H1 (cell line): ENCODE results near the gene CEP135. TPM values are rescaled to one million over a fixed set of nuclear protein-coding genes. Genes with fewer than 3 reads are reported as not detected.

Experiments
- CTCF ChIA-PET: fragments of 300-600 bp; sonication (Branson Sonifier 250); formaldehyde crosslinking; loops from one replicate; lab custom pipeline; 2021; ENCODE audit not compliant: partially characterized antibody; lab: Charles Lee
- POLR2A ChIA-PET: fragments of 300-600 bp; sonication (Branson Sonifier 250); formaldehyde crosslinking; loops from one replicate; lab custom pipeline; 2021; ENCODE audit warnings: inconsistent platforms; ENCODE audit not compliant: partially characterized antibody; lab: Charles Lee
- DNase-seq, 2 experiments: peaks; one replicate each; pipeline versions ENCODE4 v3.0.0 to v3.0.0-alpha.2; 2010 to 2022; ENCODE audit warnings: low spot score in 2 of 2, low read depth in 1 of 2, mixed read lengths in 1 of 2
- FAIRE-seq: peaks from 2 replicates; lab custom pipeline; 2011; peaks lifted over from hg19 to GRCh38; lab: Jason Lieb, UNC
- H2AFZ ChIP-seq: 2 replicates; pipeline ENCODE4 v1.8.1; 2012; ENCODE audit warnings: low read length, inconsistent platforms
- H2AK5ac ChIP-seq: 2 replicates; pipeline ENCODE4 v1.6.1; 2013; ENCODE audit warnings: low read depth, low read length
- H2BK120ac ChIP-seq: replicated peaks from 2 replicates; pipeline ENCODE3; 2013; ENCODE audit warnings: low read depth, low read length, inconsistent platforms
- H2BK12ac ChIP-seq: 2 replicates; pipeline ENCODE4 v1.6.1; 2013; ENCODE audit warnings: low read depth, low read length
- H2BK15ac ChIP-seq: 2 replicates; pipeline ENCODE4 v1.6.1; 2013; ENCODE audit warnings: low read length
- H2BK20ac ChIP-seq: 2 replicates; pipeline ENCODE4 v1.6.1; 2013; ENCODE audit warnings: low read length
- H2BK5ac ChIP-seq: 2 replicates; pipeline ENCODE4 v1.6.1; 2013; ENCODE audit warnings: low read depth, low read length
- H3K14ac ChIP-seq: 2 replicates; pipeline ENCODE4 v1.6.1; 2013; ENCODE audit warnings: inconsistent platforms; ENCODE audit not compliant: insufficient read length
- H3K18ac ChIP-seq: 2 replicates; pipeline ENCODE4 v1.6.1; 2013; ENCODE audit warnings: low read length; ENCODE audit errors: extremely low read depth
- H3K23ac ChIP-seq: 2 replicates; pipeline ENCODE4 v1.6.1; 2013; ENCODE audit warnings: inconsistent platforms; ENCODE audit not compliant: insufficient read length
- H3K23me2 ChIP-seq: 2 replicates; pipeline ENCODE4 v1.6.1; 2013; ENCODE audit warnings: low read depth, low read length
- H3K27ac ChIP-seq: 2 replicates; pipeline ENCODE4 v1.6.1; 2011; ENCODE audit warnings: low read depth, low read length, inconsistent platforms
- H3K27me3 ChIP-seq, 4 experiments: replicated peaks in 1 of 4; 1 replicate in 1 of 4; 2 replicates in 3 of 4; pipeline versions ENCODE4 v1.6.1 to v1.8.1; 2011 to 2013; ENCODE audit warnings: low read length in 3 of 4, mild to moderate bottlenecking in 3 of 4, inconsistent platforms in 2 of 4, mixed read lengths in 2 of 4, moderate library complexity in 1 of 4; ENCODE audit not compliant: control insufficient read depth in 3 of 4, insufficient read depth in 3 of 4; ENCODE audit errors: extremely low read depth in 1 of 4
- H3K36me3 ChIP-seq, 4 experiments: 2 replicates each; pipeline versions ENCODE4 v1.6.1 to v1.8.1; 2011 to 2013; ENCODE audit warnings: mild to moderate bottlenecking in 4 of 4, low read length in 3 of 4, moderate library complexity in 2 of 4, control low read depth in 1 of 4, inconsistent platforms in 1 of 4; ENCODE audit not compliant: insufficient read depth in 4 of 4, control insufficient read depth in 2 of 4
- H3K4ac ChIP-seq: replicated peaks from 2 replicates; pipeline ENCODE3; 2013; ENCODE audit warnings: low read length, low read depth, mixed read lengths, inconsistent platforms; ENCODE audit not compliant: insufficient read length
- H3K4me1 ChIP-seq, 4 experiments: replicated peaks in 1 of 4; 1 replicate in 1 of 4; 2 replicates in 3 of 4; pipeline versions ENCODE4 v1.6.1 to v1.8.1; 2011 to 2013; ENCODE audit warnings: low read length in 3 of 4, inconsistent platforms in 2 of 4, mixed read lengths in 1 of 4; ENCODE audit not compliant: insufficient read depth in 4 of 4, control insufficient read depth in 3 of 4
- H3K4me2 ChIP-seq, 2 experiments: 2 replicates each; pipeline versions ENCODE4 v1.6.1 to v1.8.1; 2011 to 2013; ENCODE audit warnings: low read depth in 2 of 2, low read length in 2 of 2, control low read depth in 1 of 2, inconsistent platforms in 1 of 2, mild to moderate bottlenecking in 1 of 2; ENCODE audit not compliant: insufficient read depth in 1 of 2
- H3K4me3 ChIP-seq, 4 experiments: fragments of 200-600, 300-600 bp in 1 of 4; sonication (generic), shearing (Covaris generic), sonication (Bioruptor Twin) in 1 of 4; 2 replicates each; pipeline versions ENCODE4 v1.5.1 to v1.8.1; 2011 to 2016; ENCODE audit warnings: low read length in 4 of 4, low read depth in 3 of 4, control low read depth in 2 of 4, inconsistent platforms in 2 of 4, mild to moderate bottlenecking in 2 of 4, mixed read lengths in 1 of 4, moderate library complexity in 1 of 4; ENCODE audit not compliant: insufficient read depth in 2 of 4; ENCODE audit errors: extremely low read depth in 1 of 4
- H3K56ac ChIP-seq: replicated peaks from 2 replicates; pipeline ENCODE3; 2013; ENCODE audit warnings: low read depth, mild to moderate bottlenecking, mixed read lengths, low read length, inconsistent platforms; ENCODE audit not compliant: insufficient read length
- H3K79me1 ChIP-seq: 2 replicates; pipeline ENCODE4 v1.6.1; 2013; ENCODE audit warnings: low read depth, low read length, control low read depth
- H3K79me2 ChIP-seq, 2 experiments: 2 replicates each; pipeline versions ENCODE4 v1.6.1 to v1.8.1; 2012 to 2013; ENCODE audit warnings: low read length in 2 of 2, mild to moderate bottlenecking in 2 of 2, inconsistent platforms in 1 of 2; ENCODE audit not compliant: insufficient read depth in 2 of 2, control insufficient read depth in 1 of 2
- H3K9ac ChIP-seq, 4 experiments: replicated peaks in 1 of 4; 1 replicate in 1 of 4; 2 replicates in 3 of 4; pipeline versions ENCODE4 v1.6.1 to v1.8.1; 2011 to 2013; ENCODE audit warnings: low read depth in 3 of 4, low read length in 3 of 4, control low read depth in 2 of 4, mild to moderate bottlenecking in 2 of 4, moderate library complexity in 2 of 4, inconsistent platforms in 1 of 4; ENCODE audit errors: extremely low read depth in 1 of 4
- H3K9me3 ChIP-seq, 2 experiments: 2 replicates each; pipeline versions ENCODE4 v1.6.1 to v1.8.1; 2012 to 2013; ENCODE audit warnings: mild to moderate bottlenecking in 2 of 2, moderate library complexity in 2 of 2, control low read depth in 1 of 2, inconsistent platforms in 1 of 2, low read depth in 1 of 2, low read length in 1 of 2, mixed read lengths in 1 of 2; ENCODE audit not compliant: insufficient read depth in 2 of 2
- H4K20me1 ChIP-seq, 2 experiments: replicated peaks in 1 of 2; 2 replicates each; pipeline versions ENCODE3 to v1.8.1; 2011 to 2013; ENCODE audit warnings: inconsistent platforms in 2 of 2, low read length in 2 of 2, mild to moderate bottlenecking in 1 of 2; ENCODE audit not compliant: insufficient read depth in 2 of 2, control insufficient read depth in 1 of 2
- H4K5ac ChIP-seq: 2 replicates; pipeline ENCODE4 v1.6.1; 2013; ENCODE audit warnings: low read length, low read depth, mixed read lengths, inconsistent platforms; ENCODE audit not compliant: insufficient read length
- H4K8ac ChIP-seq: 2 replicates; pipeline ENCODE4 v1.8.0; 2013; ENCODE audit warnings: mild to moderate bottlenecking, moderate library complexity, low read length, inconsistent platforms; ENCODE audit not compliant: insufficient read depth; ENCODE audit errors: extremely low read depth
- H4K91ac ChIP-seq: replicated peaks from 2 replicates; pipeline ENCODE3; 2013; ENCODE audit warnings: low read length, mixed read lengths, inconsistent platforms; ENCODE audit not compliant: insufficient read length
- CHD1 ChIP-seq: IDR thresholded peaks from 2 replicates; pipeline ENCODE4 v1.6.1; 2012; ENCODE audit warnings: low read depth, low read length, improper control_type of control experiment
- POLR2A ChIP-seq, 2 experiments: IDR thresholded peaks; 1 replicate in 1 of 2; 2 replicates in 1 of 2; pipeline ENCODE4 v1.6.1; 2011; ENCODE audit warnings: low read depth in 2 of 2, low read length in 2 of 2, mild to moderate bottlenecking in 2 of 2; ENCODE audit errors: control extremely low read depth in 1 of 2
- RFX5 ChIP-seq: IDR thresholded peaks from 2 replicates; pipeline ENCODE4 v1.6.1; 2011; ENCODE audit warnings: low read depth, low read length, improper control_type of control experiment, borderline replicate concordance
- SUZ12 ChIP-seq: fragments of 200-600 bp; sonication (generic); IDR thresholded peaks from 2 replicates; pipeline ENCODE4 v1.6.1; 2012; ENCODE audit warnings: mild to moderate bottlenecking, inconsistent platforms, low read length, moderate library complexity, mixed read lengths
- TAF7 ChIP-seq: optimal IDR thresholded peaks from 2 replicates; pipeline ENCODE3; 2011; ENCODE audit warnings: low read depth, mild to moderate bottlenecking, inconsistent platforms, low read length, moderate library complexity, borderline replicate concordance
- WGBS, 2 experiments: shearing (Covaris generic) in 1 of 2; methylation state at CpG; one replicate each; pipeline versions ENCODE4 v1.1.6 to v1.1.7; 2013 to 2015; ENCODE audit warnings: low lambda C conversion rate in 2 of 2, mixed read lengths in 2 of 2, inconsistent platforms in 1 of 2, low coverage in 1 of 2, missing lambda C conversion rate in 1 of 2; ENCODE audit not compliant: insufficient replicate concordance in 2 of 2, insufficient coverage in 1 of 2, insufficient read length in 1 of 2; ENCODE audit errors: extremely low coverage in 1 of 2, missing lambda C conversion rate in 1 of 2; 5-methylcytosine and 5-hydroxymethylcytosine counted together
- polyA plus RNA-seq, 7 experiments: library from polyadenylated mRNA; depleted of rRNA in 3 of 7; stranded (reverse) in 5 of 7; unstranded in 2 of 7; fragments of >200 nt in 5 of 7; fragments of 200-250 nt in 2 of 7; gene quantifications; 1 replicate in 5 of 7; 2 replicates in 1 of 7; 4 replicates in 1 of 7; pipeline versions ENCODE4 v1.2.1 to v1.2.3, GENCODE V29; 2011 to 2013; ENCODE audit warnings: missing spikeins in 2 of 7, mixed read lengths in 2 of 7
- total RNA-seq: library from RNA; stranded (reverse); fragmentation: NEBNext Ultra II Directional; extraction: Animal tissue kit (Norgen Biotek cat#: 25700); gene quantifications from 2 replicates; pipeline ENCODE4 v1.2.1, GENCODE V29; 2021

The CEP135 gene
- total and polyA plus RNA-seq, 2 of the 8 experiments (the other 6 are each of a cell fraction or from before 2014, with no cell fraction given) = 2.7 to 14.5 TPM

GRCh38 chr4:56058555-56058954 is 109.8 kb downstream of the CEP135 start:
- no peak overlapping the region for H2BK20ac ChIP-seq
- no peak overlapping the region for H4K91ac ChIP-seq
- no peaks in the 10 kb centered on the region for H3K23me2 ChIP-seq
- FAIRE-seq (no peak), DNase-seq (no peak)
- no peak overlapping the region for H3K18ac ChIP-seq
- peaks cover 0 to 60% of the 10 kb centered on the region in 2 experiments; a peak in 2 of 4 replicates for H3K79me2 ChIP-seq
- no peak overlapping the region for H2AK5ac ChIP-seq
- no peak overlapping the region for H3K4me3 ChIP-seq
- TF ChIP-seq POLR2A (IDR thresholded peaks at IDR 0.05; ENCODE audit: control extremely low read depth in 1 of 2, low read depth in 2 of 2, low read length in 2 of 2) (no peak), TAF7 (no peak), CHD1 (no peak), RFX5 (no peak), SUZ12 (no peak)
- no peak overlapping the region for H3K9ac ChIP-seq
- ChIA-PET POLR2A (interaction anchor here (1.0 kb wide), 1 partner anchor 10 kb away, joined by 3 read pairs; a partner anchor contains a TSS), CTCF (interaction anchor here (0.9 kb wide), 1 partner anchor 109 kb away, joined by 4 read pairs; no protein-coding TSS in a partner anchor)
- H2BK12ac ChIP-seq = no peak overlapping the region
- H2AFZ ChIP-seq = no peak overlapping the region
- H3K56ac ChIP-seq = no peak overlapping the region
- no peak overlapping the region for H2BK15ac ChIP-seq
- H3K9me3 ChIP-seq = no peaks in the 10 kb centered on the region
- H2BK5ac ChIP-seq = no peak overlapping the region
- no peak overlapping the region for H3K4me2 ChIP-seq
- no peaks in the 10 kb centered on the region for H3K36me3 ChIP-seq
- peaks cover 0 to 11% (median 2%) of the 10 kb centered on the region in 4 experiments; a peak in 3 of 7 replicates for H3K4me1 ChIP-seq
- H3K27me3 ChIP-seq = peaks cover 0 to 3% (median 0%) of the 10 kb centered on the region in 4 experiments; a peak in 1 of 7 replicates
- H3K23ac ChIP-seq = no peak overlapping the region
- no peak overlapping the region for H4K5ac ChIP-seq
- no peaks in the 10 kb centered on the region for H3K79me1 ChIP-seq
- H4K8ac ChIP-seq = no peak overlapping the region
- no peak overlapping the region for H3K27ac ChIP-seq
- 91% methylated on average over 2 of the region's 2 CpGs; no CpG with 5 or more reads in 1 of the 2 experiments for WGBS, 2 experiments
- no peak overlapping the region for H3K14ac ChIP-seq
- no peak overlapping the region for H2BK120ac ChIP-seq
- no peaks in the 10 kb centered on the region for H4K20me1 ChIP-seq
- H3K4ac ChIP-seq = no peak overlapping the region
